GM10248 (cell line): ENCODE measurements around the gene MRPL17.
"Not testable (repeated sequence)": the region's sequence is repeated elsewhere in the genome, so short reads cannot be mapped to it uniquely, and the experiment has no call there.

Source experiments
- CTCF ChIA-PET: fragments of 300-600 bp; sonication (Branson Sonifier 250); formaldehyde crosslinking; extraction: SDS; loops from one replicate; lab custom pipeline; 2021; ENCODE audit warnings: antibody characterized with exemption; lab: Yijun Ruan, JAX
- POLR2A ChIA-PET: fragments of 350-650 bp; sonication (Branson Sonifier 250); formaldehyde crosslinking; extraction: SDS; loops from one replicate; lab custom pipeline; 2020; ENCODE audit warnings: antibody characterized with exemption; lab: Yijun Ruan, JAX
- DNase-seq: peaks from one replicate; pipeline ENCODE4 v3.0.0; 2012; ENCODE audit errors: extremely low spot score
- TF ChIP-seq, protein P1 (sequence below): IDR thresholded peaks from 2 replicates; pipeline ENCODE4 v1.5.1; 2012; ENCODE audit warnings: mild to moderate bottlenecking, low read depth; ENCODE audit errors: extremely low read depth, missing control alignments, control extremely low read depth

MRPL17 gene

DNA sequence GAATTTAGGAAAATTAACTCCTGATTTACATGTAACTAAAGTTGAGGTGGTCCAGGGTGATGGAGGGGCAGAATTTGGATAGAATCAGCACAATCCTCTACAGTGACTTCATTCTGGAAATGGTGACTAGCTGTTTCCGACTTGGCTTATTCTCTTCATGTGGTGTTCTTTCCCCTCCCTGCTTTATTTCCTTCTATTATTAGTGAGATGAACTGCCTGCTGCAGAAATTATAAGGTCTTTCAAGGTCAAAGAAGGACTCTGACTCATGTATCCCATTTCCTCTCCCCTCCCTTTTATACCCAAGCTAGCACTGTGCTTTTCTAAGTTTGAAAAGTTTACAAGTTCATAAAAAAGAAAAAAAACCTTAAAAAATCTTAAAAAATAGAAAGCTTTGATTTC lies 12.2 kb upstream of the MRPL17 start:
- DNase-seq, result no peak
- POLR2A ChIA-PET, result no interaction called here
- CTCF ChIA-PET, result interaction anchor here (1.0 to 4.0 kb wide), 5 partner anchors 9 to 316 kb away, joined by 3 to 29 read pairs (median 6); partner anchors contain the start of gene MRPL17
- TF ChIP-seq, protein P1, sequence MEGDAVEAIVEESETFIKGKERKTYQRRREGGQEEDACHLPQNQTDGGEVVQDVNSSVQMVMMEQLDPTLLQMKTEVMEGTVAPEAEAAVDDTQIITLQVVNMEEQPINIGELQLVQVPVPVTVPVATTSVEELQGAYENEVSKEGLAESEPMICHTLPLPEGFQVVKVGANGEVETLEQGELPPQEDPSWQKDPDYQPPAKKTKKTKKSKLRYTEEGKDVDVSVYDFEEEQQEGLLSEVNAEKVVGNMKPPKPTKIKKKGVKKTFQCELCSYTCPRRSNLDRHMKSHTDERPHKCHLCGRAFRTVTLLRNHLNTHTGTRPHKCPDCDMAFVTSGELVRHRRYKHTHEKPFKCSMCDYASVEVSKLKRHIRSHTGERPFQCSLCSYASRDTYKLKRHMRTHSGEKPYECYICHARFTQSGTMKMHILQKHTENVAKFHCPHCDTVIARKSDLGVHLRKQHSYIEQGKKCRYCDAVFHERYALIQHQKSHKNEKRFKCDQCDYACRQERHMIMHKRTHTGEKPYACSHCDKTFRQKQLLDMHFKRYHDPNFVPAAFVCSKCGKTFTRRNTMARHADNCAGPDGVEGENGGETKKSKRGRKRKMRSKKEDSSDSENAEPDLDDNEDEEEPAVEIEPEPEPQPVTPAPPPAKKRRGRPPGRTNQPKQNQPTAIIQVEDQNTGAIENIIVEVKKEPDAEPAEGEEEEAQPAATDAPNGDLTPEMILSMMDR, result no peak

DNA sequence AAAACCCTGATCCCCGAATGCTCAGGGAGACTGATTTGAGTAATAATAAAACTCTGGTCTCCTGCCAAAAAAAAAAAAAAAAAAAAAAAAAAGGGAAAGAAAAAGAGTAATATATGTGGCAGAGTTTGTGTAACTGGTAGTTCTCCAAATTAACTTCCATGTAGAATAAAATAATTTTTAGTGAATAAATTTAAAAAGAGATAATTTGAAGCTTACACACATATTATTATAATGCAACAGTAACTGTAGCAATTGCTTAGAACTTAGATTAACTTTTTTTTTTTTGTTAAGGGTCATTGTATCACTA lies 11.0 kb upstream of the MRPL17 start:
- TF ChIP-seq, protein P1, result no peak
- no peak for DNase-seq
- ChIA-PET CTCF (interaction anchor here (1.1 to 4.0 kb wide), 6 partner anchors 12 to 315 kb away, joined by 4 to 29 read pairs (median 4); partner anchors contain the start of genes ARFIP2, MRPL17 and TIMM10B), POLR2A (no interaction called here)

DNA sequence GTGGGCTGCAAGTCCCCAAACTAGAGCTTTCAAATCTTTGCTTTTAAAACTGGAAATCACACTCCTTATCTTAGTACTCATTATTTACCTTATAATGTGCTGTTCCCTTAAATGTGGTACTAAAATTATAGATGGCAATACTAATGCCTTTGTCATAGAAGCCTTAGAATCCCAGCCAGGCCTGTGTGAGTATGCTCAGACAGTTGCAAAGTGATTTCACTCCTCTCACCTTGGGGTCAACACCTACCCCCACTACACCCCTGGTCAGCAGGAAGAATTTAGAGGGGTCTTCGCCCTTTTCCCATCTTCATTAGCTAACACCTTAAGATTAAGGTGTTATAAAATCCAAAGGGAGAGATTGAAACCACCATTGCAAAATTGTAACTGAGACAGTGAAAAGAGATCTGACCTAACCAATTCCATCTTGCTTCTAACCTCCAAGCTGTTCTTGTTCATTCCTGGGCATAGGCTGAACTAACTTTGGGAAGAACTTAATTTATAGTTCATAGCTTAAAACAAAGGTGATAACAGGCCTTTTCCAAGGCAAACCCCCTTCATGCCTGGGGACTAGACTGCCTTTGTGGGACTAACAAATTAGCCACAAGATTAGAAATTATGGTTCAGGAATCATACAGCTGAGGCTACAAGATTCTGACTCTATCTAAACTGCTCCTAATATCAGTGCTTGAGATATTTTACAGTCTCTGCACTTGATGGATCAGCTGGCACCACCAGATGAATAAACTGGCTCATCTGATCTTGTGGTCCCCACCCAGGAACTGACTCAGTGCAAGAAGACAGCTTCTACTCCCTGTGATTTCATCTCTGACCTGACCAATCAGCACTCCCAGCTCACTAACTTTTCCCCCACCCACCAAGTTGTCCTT lies 10.4 kb upstream of the MRPL17 start:
- CTCF ChIA-PET, result interaction anchor here (1.1 to 4.0 kb wide), 6 partner anchors 11 to 314 kb away, joined by 4 to 29 read pairs (median 4); partner anchors contain the start of genes ARFIP2, MRPL17 and TIMM10B
- POLR2A ChIA-PET, result no interaction called here
- DNase-seq, result no peak
- TF ChIP-seq, protein P1, result no peak

DNA sequence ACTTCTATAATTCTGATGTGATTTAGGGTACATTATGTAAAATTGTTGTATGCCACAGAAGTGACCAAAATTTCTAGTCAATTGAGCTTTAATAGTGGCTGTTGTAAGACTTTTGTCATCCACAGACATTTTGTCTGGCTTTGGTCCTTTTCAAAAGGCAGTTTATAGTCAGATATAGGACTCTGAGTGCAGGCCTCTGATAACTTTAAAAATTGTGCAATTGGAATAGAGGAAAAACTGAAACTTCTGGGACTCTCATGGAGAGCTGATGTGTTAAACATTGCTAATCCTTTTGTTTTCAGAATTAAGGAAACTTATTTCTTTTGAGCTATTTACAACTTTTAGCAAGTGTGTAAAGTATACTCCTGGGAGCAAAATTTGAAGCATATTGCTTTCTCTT lies 9.0 kb upstream of the MRPL17 start:
- POLR2A ChIA-PET, result no interaction called here
- TF ChIP-seq, protein P1, result no peak
- CTCF ChIA-PET, result interaction anchor here (0.9 to 1.6 kb wide), 3 partner anchors 12 to 313 kb away, joined by 3 to 4 read pairs (median 3); no protein-coding TSS in a partner anchor
- DNase-seq, result no peak

DNA sequence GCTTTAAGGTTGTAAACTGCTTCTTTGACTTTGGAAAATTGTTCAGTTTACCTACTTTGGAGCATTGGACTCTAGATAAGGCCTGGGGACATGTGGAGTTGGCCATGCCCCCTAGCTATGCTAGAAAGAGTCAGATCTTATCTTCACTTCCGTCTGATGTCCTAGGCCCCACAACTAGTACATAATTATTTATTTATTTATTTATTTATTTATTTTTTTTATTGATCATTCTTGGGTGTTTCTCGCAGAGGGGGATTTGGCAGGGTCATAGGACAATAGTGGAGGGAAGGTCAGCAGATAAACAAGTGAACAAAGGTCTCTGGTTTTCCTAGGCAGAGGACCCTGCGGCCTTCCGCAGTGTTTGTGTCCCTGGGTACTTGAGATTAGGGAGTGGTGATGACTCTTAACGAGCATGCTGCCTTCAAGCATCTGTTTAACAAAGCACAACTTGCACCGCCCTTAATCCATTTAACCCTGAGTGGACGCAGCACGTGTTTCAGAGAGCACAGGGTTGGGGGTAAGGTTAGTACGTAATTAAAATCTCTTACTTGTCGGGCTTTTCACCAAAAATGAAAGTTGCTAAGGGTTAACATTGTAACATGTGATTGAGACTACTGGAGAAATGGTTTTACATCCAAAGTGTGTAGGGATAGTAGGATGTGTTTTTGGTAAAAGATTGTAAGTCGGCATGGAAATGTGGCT lies 7.4 kb upstream of the MRPL17 start:
- POLR2A ChIA-PET, DNase-seq, CTCF ChIA-PET: not testable (repeated sequence)

DNA sequence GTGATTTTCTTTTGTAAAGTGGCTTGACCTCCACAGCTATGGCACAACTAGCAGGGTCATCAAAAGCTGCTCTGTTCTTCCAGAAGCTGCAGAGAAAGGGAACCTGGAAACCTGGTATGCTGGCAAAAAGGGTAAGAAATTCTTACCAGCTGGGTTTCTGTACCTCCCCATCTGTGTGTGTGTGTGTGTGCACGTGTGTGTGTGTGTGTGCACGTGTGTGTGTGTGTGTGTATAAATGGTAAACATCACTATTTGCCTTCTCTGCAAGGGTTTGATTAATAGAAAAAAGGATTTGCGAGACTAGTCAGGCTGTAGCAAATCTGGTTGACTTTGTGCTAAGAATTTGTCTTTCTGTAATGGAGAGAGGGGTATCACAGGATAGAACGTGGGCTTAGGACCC lies 4.7 kb upstream of the MRPL17 start:
- DNase-seq, result no peak
- ChIA-PET POLR2A (interaction anchor here (1.6 kb wide), 1 partner anchor 32 kb away, joined by 3 read pairs; no protein-coding TSS in a partner anchor), CTCF (interaction anchor here (1.0 to 2.0 kb wide), 6 partner anchors 14 to 169 kb away, joined by 3 to 8 read pairs (median 4); no protein-coding TSS in a partner anchor)
- TF ChIP-seq, protein P1, result no peak
